OCI-LY7 (cell line): ENCODE results near the gene UBAP1. TPM values are rescaled to one million over a fixed set of nuclear protein-coding genes. Genes with fewer than 3 reads are reported as not detected.
A peak's percentile ranks its signal among the peaks of the same experiment; 100 is the strongest.

Experiments used
- BruUV-seq: library from RNA; stranded (reverse); fragments of 400-500 nt; replicated peaks from 2 replicates; lab custom pipeline; 2021; lab: Mats Ljungman, UMichigan
- CTCF ChIA-PET: fragments of 300-600 bp; sonication (Branson Sonifier 250); formaldehyde crosslinking; loops from one replicate; lab custom pipeline; 2022; ENCODE audit warnings: antibody characterized with exemption; ENCODE audit not compliant: unreplicated experiment; lab: Charles Lee
- POLR2A ChIA-PET: fragments of 300-600 bp; sonication (Branson Sonifier 250); formaldehyde crosslinking; loops from one replicate; lab custom pipeline; 2022; ENCODE audit warnings: antibody characterized with exemption; lab: Charles Lee
- DNase-seq: peaks from one replicate; pipeline ENCODE4 v3.0.0-alpha.2; 2015; ENCODE audit warnings: low spot score
- H2AFZ ChIP-seq: fragments of 200-600 bp; sonication (generic), shearing (Covaris generic); 2 replicates; pipeline ENCODE4 v1.6.1; 2014; ENCODE audit warnings: mild to moderate bottlenecking, antibody characterized with exemption, low read length, moderate library complexity
- H3K27ac ChIP-seq: fragments of 200-600 bp; sonication (generic); 2 replicates; pipeline ENCODE4 v1.5.1; 2014; ENCODE audit warnings: mixed run types, low read depth, mild to moderate bottlenecking, moderate library complexity, low read length, inconsistent platforms; ENCODE audit not compliant: poor library complexity, severe bottlenecking
- H3K36me3 ChIP-seq: fragments of 200-600 bp; sonication (generic); 2 replicates; pipeline ENCODE4 v1.6.1; 2014; ENCODE audit warnings: mild to moderate bottlenecking, antibody characterized with exemption, low read length, moderate library complexity, mixed read lengths; ENCODE audit not compliant: insufficient read depth
- H3K4me1 ChIP-seq: fragments of 200-600 bp; sonication (generic); 2 replicates; pipeline ENCODE4 v1.5.1; 2014; ENCODE audit warnings: mild to moderate bottlenecking, low read length; ENCODE audit not compliant: insufficient read depth, poor library complexity, severe bottlenecking
- H3K4me2 ChIP-seq: fragments of 200-600 bp; sonication (generic); 2 replicates; pipeline ENCODE4 v1.6.1; 2014; ENCODE audit warnings: mild to moderate bottlenecking, low read length
- H3K4me3 ChIP-seq: fragments of 200-600 bp; sonication (generic); 2 replicates; pipeline ENCODE4 v1.5.1; 2014; ENCODE audit warnings: mild to moderate bottlenecking, low read depth, low read length; ENCODE audit not compliant: poor library complexity, severe bottlenecking
- H3K79me2 ChIP-seq: fragments of 200-600 bp; sonication (generic); 2 replicates; pipeline ENCODE4 v1.6.1; 2016; ENCODE audit warnings: low read depth, mild to moderate bottlenecking, low read length, moderate library complexity, mixed read lengths; ENCODE audit not compliant: insufficient read depth
- H3K9me2 ChIP-seq: fragments of 200-600 bp; sonication (generic); 2 replicates; pipeline ENCODE4 v1.6.1; 2016; ENCODE audit warnings: mild to moderate bottlenecking, low read length, mixed read lengths; ENCODE audit not compliant: insufficient read depth
- H3K9me3 ChIP-seq: fragments of 200-600 bp; sonication (generic); 2 replicates; pipeline ENCODE4 v1.6.1; 2014; ENCODE audit warnings: mild to moderate bottlenecking, mixed run types, low read length, mixed read lengths
- H4K20me1 ChIP-seq: fragments of 200-600 bp; sonication (generic); 2 replicates; pipeline ENCODE4 v1.6.1; 2014; ENCODE audit warnings: mild to moderate bottlenecking, antibody characterized with exemption, low read length, moderate library complexity, mixed read lengths; ENCODE audit not compliant: insufficient read depth
- CTCF ChIP-seq: fragments of 200-600 bp; sonication (generic); conservative IDR thresholded peaks from 2 replicates; pipeline ENCODE4 v1.5.1; 2014; ENCODE audit warnings: mild to moderate bottlenecking, antibody characterized with exemption, low read length, moderate library complexity, mixed read lengths
- EZH2phosphoT487 ChIP-seq: fragments of 200-600 bp; sonication (generic); IDR thresholded peaks from 2 replicates; pipeline ENCODE4 v1.6.1; 2018; ENCODE audit warnings: low read depth, borderline replicate concordance, mild to moderate bottlenecking, mixed run types, antibody characterized with exemption, low read length, moderate library complexity, mixed read lengths
- intact Hi-C: fragments of 100-400 bp; cut with micrococcal nuclease; formaldehyde crosslinking; loops from one replicate; pipeline ENCODE4 v1.10.0; 2022; ENCODE audit not compliant: unreplicated experiment
- total RNA-seq, 2 experiments: library from RNA; depleted of rRNA in 1 of 2; stranded (reverse); fragments of >200 nt in 1 of 2; shearing (Covaris generic) in 1 of 2; gene quantifications; 2 replicates each; pipeline ENCODE4 v1.2.3, GENCODE V29; 2014 to 2022

UBAP1 gene
- total RNA-seq, 2 experiments from 2014 or later, result 12.4 to 22.4 TPM

- intact Hi-C loops, result loop anchor here (1.0 to 5.0 kb wide), 4 partner anchors 127 to 328 kb away; partner anchors contain the start of gene DCAF12
- BruUV-seq, result no TSS peak
- H3K27ac ChIP-seq, result no peak overlapping the region
- POLR2A ChIA-PET, result interaction anchor here (0.6 to 1.3 kb wide), 3 partner anchors 12 to 186 kb away, joined by 3 read pairs; no protein-coding TSS in a partner anchor
- H2AFZ ChIP-seq, result no peak overlapping the region
- no peak overlapping the region for H3K4me3 ChIP-seq
- CTCF ChIA-PET, result no interaction called here
- no peaks in the 10 kb centered on the region for H3K79me2 ChIP-seq
- H3K4me1 ChIP-seq, result no peaks in the 10 kb centered on the region
- H4K20me1 ChIP-seq, result no peaks in the 10 kb centered on the region
- H3K9me2 ChIP-seq, result no peaks in the 10 kb centered on the region
- DNase-seq, result peak; percentile 65
- peaks cover 96% of the 10 kb centered on the region for H3K36me3 ChIP-seq
- TF ChIP-seq CTCF (peak; percentile 87), EZH2phosphoT487 (no peak)
- no peaks in the 10 kb centered on the region for H3K9me3 ChIP-seq
- H3K4me2 ChIP-seq, result no peak overlapping the region
These were observed 74.0 kb downstream of the UBAP1 start for GRCh38 chr9:34252670-34253459.

DNA sequence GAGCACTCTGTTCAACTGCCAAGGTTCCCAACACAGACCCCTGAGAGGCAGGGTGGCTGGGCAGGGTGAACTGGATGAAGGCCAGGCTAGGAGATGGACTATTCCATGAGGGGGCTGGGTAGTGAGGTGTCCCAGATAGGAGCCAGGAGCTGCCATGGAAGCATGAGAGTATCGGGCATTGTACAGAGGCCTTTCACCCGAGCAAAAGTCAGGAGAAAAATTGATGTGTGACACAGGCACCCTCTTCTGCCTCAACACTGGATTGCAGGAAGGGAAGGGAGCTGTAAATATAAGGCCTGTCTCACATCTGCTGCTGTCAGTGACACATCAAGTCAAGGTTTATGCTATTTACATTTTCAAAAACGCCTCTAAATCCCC is 74.6 kb downstream of the UBAP1 start:
- no TSS peak for BruUV-seq
- ChIA-PET POLR2A (interaction anchor here (1.3 kb wide), 1 partner anchor 11 kb away, joined by 3 read pairs; no protein-coding TSS in a partner anchor), CTCF (no interaction called here)
- Histone ChIP-seq H2AFZ (no peak overlapping the region), H3K79me2 (no peaks in the 10 kb centered on the region), H3K4me1 (no peaks in the 10 kb centered on the region), H3K27ac (no peak overlapping the region), H3K4me3 (no peak overlapping the region), H3K9me3 (no peaks in the 10 kb centered on the region), H4K20me1 (no peaks in the 10 kb centered on the region), H3K4me2 (no peak overlapping the region), H3K36me3 (peaks cover 99% of the 10 kb centered on the region), H3K9me2 (no peaks in the 10 kb centered on the region)
- no peak for DNase-seq
- intact Hi-C loops, result loop anchor here (1.0 to 5.0 kb wide), 4 partner anchors 127 to 329 kb away; partner anchors contain the start of gene DCAF12
- TF ChIP-seq EZH2phosphoT487 (no peak), CTCF (no peak)
